Naive thymus-derived CD4-positive, alpha-beta T cell (primary cell): ENCODE data around the gene SCARB2. TPM values are rescaled to one million over a fixed set of nuclear protein-coding genes. Genes with fewer than 3 reads are reported as not detected.

ENCODE experiments used
- ATAC-seq: fragments of 150-1000 bp; cut with Tn5 transposase; 2 replicates; pipeline ENCODE4 v1.10.0; 2021; ENCODE audit warnings: mild to moderate bottlenecking, moderate library complexity
- CTCF ChIA-PET: fragments of 350-600 bp; sonication (Branson Sonifier 250); formaldehyde crosslinking; loops from one replicate; lab custom pipeline; 2021; ENCODE audit warnings: antibody characterized with exemption; lab: Charles Lee
- POLR2A ChIA-PET: fragments of 350-600 bp; sonication (Branson Sonifier 250); formaldehyde crosslinking; loops from one replicate; lab custom pipeline; 2021; ENCODE audit warnings: antibody characterized with exemption, inconsistent platforms; lab: Charles Lee
- DNase-seq, 9 donors: peaks; one replicate each; pipeline versions ENCODE4 v3.0.0 to v3.0.0-alpha.2; 2020 to 2022; ENCODE audit warnings: mixed read lengths in 1 of 9
- H3K27ac ChIP-seq: one replicate; pipeline ENCODE4 v1.7.0; 2013; ENCODE audit warnings: mild to moderate bottlenecking, low read depth, low read length, moderate library complexity
- H3K27me3 ChIP-seq, 2 donors: one replicate each; pipeline ENCODE4 v1.7.0; 2013; ENCODE audit warnings: low read length in 2 of 2, mild to moderate bottlenecking in 2 of 2, moderate library complexity in 2 of 2; ENCODE audit not compliant: control insufficient read depth in 2 of 2, insufficient read depth in 2 of 2
- H3K36me3 ChIP-seq, 3 experiments: 1 replicate in 2 of 3; 2 replicates in 1 of 3; pipeline ENCODE4 v1.7.0; 2013; ENCODE audit warnings: low read length in 3 of 3, mild to moderate bottlenecking in 3 of 3, moderate library complexity in 1 of 3; ENCODE audit not compliant: insufficient read depth in 3 of 3, control insufficient read depth in 2 of 3
- H3K4me1 ChIP-seq, 2 donors: one replicate each; pipeline ENCODE4 v1.7.0; 2013; ENCODE audit warnings: low read length in 2 of 2, mild to moderate bottlenecking in 2 of 2, moderate library complexity in 1 of 2; ENCODE audit not compliant: control insufficient read depth in 2 of 2, insufficient read depth in 2 of 2
- H3K4me3 ChIP-seq: 2 replicates; pipeline ENCODE4 v1.7.0; 2013; ENCODE audit warnings: mild to moderate bottlenecking, low read length
- H3K9me3 ChIP-seq, 3 experiments: 1 replicate in 2 of 3; 2 replicates in 1 of 3; pipeline ENCODE4 v1.7.0; 2013; ENCODE audit warnings: low read length in 3 of 3; ENCODE audit not compliant: control insufficient read depth in 2 of 3
- H3K27ac Mint-ChIP-seq, 9 donors: one replicate each; pipeline ENCODE4 v1.8.0; 2020 to 2022; ENCODE audit warnings: mixed read lengths in 9 of 9, mild to moderate bottlenecking in 8 of 9, moderate library complexity in 5 of 9, inconsistent platforms in 2 of 9
- H3K27me3 Mint-ChIP-seq, 5 donors: one replicate each; pipeline ENCODE4 v1.8.0; 2021 to 2022; ENCODE audit warnings: mixed read lengths in 5 of 5, mild to moderate bottlenecking in 1 of 5
- H3K36me3 Mint-ChIP-seq, 5 donors: one replicate each; pipeline ENCODE4 v1.8.0; 2020 to 2022; ENCODE audit warnings: mixed read lengths in 5 of 5, mild to moderate bottlenecking in 3 of 5, inconsistent platforms in 1 of 5
- H3K4me1 Mint-ChIP-seq, 7 donors: one replicate each; pipeline ENCODE4 v1.8.0; 2020 to 2022; ENCODE audit warnings: mixed read lengths in 7 of 7, mild to moderate bottlenecking in 3 of 7, inconsistent platforms in 1 of 7
- H3K4me3 Mint-ChIP-seq, 10 donors: one replicate each; pipeline ENCODE4 v1.8.0; 2020 to 2022; ENCODE audit warnings: mild to moderate bottlenecking in 10 of 10, mixed read lengths in 10 of 10, moderate library complexity in 6 of 10, inconsistent platforms in 2 of 10
- H3K9me3 Mint-ChIP-seq, 11 donors: one replicate each; pipeline ENCODE4 v1.8.0; 2020 to 2022; ENCODE audit warnings: mixed read lengths in 11 of 11, mild to moderate bottlenecking in 4 of 11, inconsistent platforms in 1 of 11, moderate library complexity in 1 of 11
- intact Hi-C, 2 donors: fragments of 100-400 bp; cut with micrococcal nuclease; formaldehyde crosslinking; loops; one replicate each; pipeline ENCODE4 v1.15.1; 2023
- polyA plus RNA-seq, 2 donors: library from polyadenylated mRNA; unstranded; fragments of 300-500 nt; fragmentation: Illumina TruSeq; gene quantifications; one replicate each; pipeline ENCODE4 v1.2.3, GENCODE V29; 2021
- total RNA-seq, 6 experiments: library from RNA in 5 of 6; stranded (reverse) in 5 of 6; gene quantifications; 1 replicate in 5 of 6; 2 replicates in 1 of 6; pipeline ENCODE4 v1.2.3 and lab custom pipeline; 2021 to 2026

SCARB2 gene
- total and polyA plus RNA-seq, 7 experiments from 2014 or later = 12.6 to 35.7 (median 26.2) TPM

- peaks cover 0 to 11% (median 4%) of the 10 kb centered on the region in 5 donors for H3K27me3 Mint-ChIP-seq
- H3K27me3 ChIP-seq = no peaks in the 10 kb centered on the region
- peaks cover 0 to 10% (median 0%) of the 10 kb centered on the region in 5 donors for H3K36me3 Mint-ChIP-seq
- no peak overlapping the region for H3K27ac Mint-ChIP-seq
- peaks cover 4 to 20% (median 11%) of the 10 kb centered on the region in 11 donors for H3K9me3 Mint-ChIP-seq
- ATAC-seq (no peak), DNase-seq (no peak)
- no peak overlapping the region for H3K27ac ChIP-seq
- no peak overlapping the region for H3K4me3 ChIP-seq
- ChIA-PET POLR2A (no interaction called here), CTCF (no interaction called here)
- intact Hi-C loops = no loop called here
- H3K9me3 ChIP-seq = no peaks in the 10 kb centered on the region
- no peak overlapping the region for H3K4me3 Mint-ChIP-seq
- H3K4me1 Mint-ChIP-seq = peaks cover 0 to 2% (median 0%) of the 10 kb centered on the region in 7 donors
- H3K36me3 ChIP-seq = no peaks in the 10 kb centered on the region
- H3K4me1 ChIP-seq = no peaks in the 10 kb centered on the region
These were observed 20.5 kb upstream of the SCARB2 start for GRCh38 chr4:76233967-76234678.

- Mint-ChIP-seq H3K36me3 (peaks cover 0 to 16% (median 0%) of the 10 kb centered on the region in 5 donors), H3K27ac (no peak overlapping the region), H3K4me3 (no peak overlapping the region), H3K9me3 (peaks cover 4 to 22% (median 12%) of the 10 kb centered on the region in 11 donors), H3K27me3 (peaks cover 0 to 16% (median 4%) of the 10 kb centered on the region in 5 donors), H3K4me1 (peaks cover 0 to 2% (median 0%) of the 10 kb centered on the region in 7 donors)
- CTCF ChIA-PET = no interaction called here
- no peak overlapping the region for H3K27ac ChIP-seq
- H3K27me3 ChIP-seq = no peaks in the 10 kb centered on the region
- intact Hi-C loops = no loop called here
- no peaks in the 10 kb centered on the region for H3K9me3 ChIP-seq
- POLR2A ChIA-PET = no interaction called here
- no peaks in the 10 kb centered on the region for H3K36me3 ChIP-seq
- DNase-seq (no peak), ATAC-seq (no peak)
- H3K4me3 ChIP-seq = no peak overlapping the region
- H3K4me1 ChIP-seq = no peaks in the 10 kb centered on the region
These were observed 19.9 kb upstream of the SCARB2 start for GRCh38 chr4:76233529-76233928.

- H3K27ac ChIP-seq = no peak overlapping the region
- no peak overlapping the region for H3K27ac Mint-ChIP-seq
- peaks cover 0 to 16% (median 0%) of the 10 kb centered on the region in 5 donors for H3K36me3 Mint-ChIP-seq
- CTCF ChIA-PET = no interaction called here
- no peaks in the 10 kb centered on the region for H3K36me3 ChIP-seq
- H3K27me3 ChIP-seq = no peaks in the 10 kb centered on the region
- intact Hi-C loops = no loop called here
- H3K27me3 Mint-ChIP-seq = peaks cover 0 to 13% (median 4%) of the 10 kb centered on the region in 5 donors
- no peak for ATAC-seq
- H3K9me3 ChIP-seq = no peaks in the 10 kb centered on the region
- POLR2A ChIA-PET = no interaction called here
- H3K4me1 Mint-ChIP-seq = peaks cover 0 to 2% (median 0%) of the 10 kb centered on the region in 7 donors
- no peaks in the 10 kb centered on the region for H3K4me1 ChIP-seq
- H3K9me3 Mint-ChIP-seq = peaks cover 4 to 25% (median 13%) of the 10 kb centered on the region in 11 donors
- no peak overlapping the region for H3K4me3 ChIP-seq
- no peak for DNase-seq
- H3K4me3 Mint-ChIP-seq = no peak overlapping the region
These were observed 19.5 kb upstream of the SCARB2 start for GRCh38 chr4:76233083-76233482.

GRCh38 chr4:76232681-76233080 lies 19.1 kb upstream of the SCARB2 start:
- H3K4me1 Mint-ChIP-seq = peaks cover 0 to 2% (median 0%) of the 10 kb centered on the region in 7 donors
- H3K27me3 ChIP-seq = no peaks in the 10 kb centered on the region
- peaks cover 0 to 13% (median 4%) of the 10 kb centered on the region in 5 donors for H3K27me3 Mint-ChIP-seq
- POLR2A ChIA-PET = no interaction called here
- H3K4me1 ChIP-seq = no peaks in the 10 kb centered on the region
- DNase-seq = no peak
- H3K4me3 Mint-ChIP-seq = no peak overlapping the region
- intact Hi-C loops = no loop called here
- no peak overlapping the region for H3K27ac ChIP-seq
- CTCF ChIA-PET = no interaction called here
- H3K27ac Mint-ChIP-seq = no peak overlapping the region
- no peaks in the 10 kb centered on the region for H3K9me3 ChIP-seq
- no peak overlapping the region for H3K4me3 ChIP-seq
- H3K9me3 Mint-ChIP-seq = peaks cover 4 to 28% (median 14%) of the 10 kb centered on the region in 11 donors
- no peak for ATAC-seq
- peaks cover 0 to 16% (median 2%) of the 10 kb centered on the region in 5 donors for H3K36me3 Mint-ChIP-seq
- no peaks in the 10 kb centered on the region for H3K36me3 ChIP-seq

GRCh38 chr4:76226418-76226817 lies 12.8 kb upstream of the SCARB2 start:
- Mint-ChIP-seq H3K27ac (no peak overlapping the region), H3K36me3 (peaks cover 0 to 12% (median 5%) of the 10 kb centered on the region in 5 donors), H3K4me1 (peaks cover 0 to 1% (median 0%) of the 10 kb centered on the region in 7 donors), H3K9me3 (peaks cover 0 to 32% (median 17%) of the 10 kb centered on the region in 11 donors), H3K4me3 (no peak overlapping the region), H3K27me3 (peaks cover 0 to 20% (median 6%) of the 10 kb centered on the region in 5 donors)
- Histone ChIP-seq H3K36me3 (no peaks in the 10 kb centered on the region), H3K27me3 (no peaks in the 10 kb centered on the region), H3K4me1 (no peaks in the 10 kb centered on the region), H3K27ac (no peak overlapping the region), H3K9me3 (no peaks in the 10 kb centered on the region), H3K4me3 (no peak overlapping the region)
- DNase-seq = no peak
- POLR2A ChIA-PET = no interaction called here
- no peak for ATAC-seq
- intact Hi-C loops = no loop called here
- CTCF ChIA-PET = no interaction called here

- no peaks in the 10 kb centered on the region for H3K27me3 ChIP-seq
- H3K36me3 ChIP-seq = no peaks in the 10 kb centered on the region
- H3K4me3 ChIP-seq = no peak overlapping the region
- Mint-ChIP-seq H3K27ac (no peak overlapping the region), H3K4me3 (no peak overlapping the region), H3K4me1 (peaks cover 0 to 4% (median 0%) of the 10 kb centered on the region in 7 donors), H3K9me3 (peaks cover 0 to 22% (median 12%) of the 10 kb centered on the region in 11 donors), H3K36me3 (peaks cover 0 to 7% (median 5%) of the 10 kb centered on the region in 5 donors), H3K27me3 (peaks cover 0 to 21% (median 4%) of the 10 kb centered on the region in 5 donors)
- intact Hi-C loops = no loop called here
- POLR2A ChIA-PET = no interaction called here
- no peaks in the 10 kb centered on the region for H3K9me3 ChIP-seq
- no peaks in the 10 kb centered on the region for H3K4me1 ChIP-seq
- ATAC-seq (no peak), DNase-seq (no peak)
- H3K27ac ChIP-seq = no peak overlapping the region
- CTCF ChIA-PET = no interaction called here
These were observed 10.5 kb upstream of the SCARB2 start for GRCh38 chr4:76224171-76224570.
